Hepatocyte (in vitro differentiated cells): ENCODE data around the gene CDK15. TPM values are rescaled to one million over a fixed set of nuclear protein-coding genes. Genes with fewer than 3 reads are reported as not detected.
"Not testable (repeated sequence)": the region's sequence is repeated elsewhere in the genome, so short reads cannot be mapped to it uniquely, and the experiment has no call there.

ENCODE experiments used
- DNase-seq: peaks from one replicate; pipeline ENCODE4 v3.0.0-alpha.2; 2016; ENCODE audit warnings: low spot score
- H2AFZ ChIP-seq: fragments of 200-600 bp; sonication (generic); 2 replicates; pipeline ENCODE4 v1.6.0; 2016; ENCODE audit warnings: antibody characterized with exemption, mild to moderate bottlenecking
- H3K27ac ChIP-seq: fragments of 200-600 bp; sonication (generic); 2 replicates; pipeline ENCODE4 v1.5.1; 2016; ENCODE audit warnings: mild to moderate bottlenecking
- H3K27me3 ChIP-seq: fragments of 200-600 bp; sonication (generic); 2 replicates; pipeline ENCODE4 v1.6.1; 2016
- H3K36me3 ChIP-seq: fragments of 200-600 bp; sonication (generic); replicated peaks from 2 replicates; pipeline ENCODE4 v1.5.1; 2016; ENCODE audit warnings: low read depth; ENCODE audit not compliant: insufficient read depth
- H3K4me1 ChIP-seq: fragments of 200-600 bp; sonication (generic); 2 replicates; pipeline ENCODE4 v1.5.1; 2016; ENCODE audit warnings: mild to moderate bottlenecking, moderate library complexity; ENCODE audit not compliant: insufficient read depth
- H3K4me2 ChIP-seq: fragments of 200-600 bp; sonication (generic); 2 replicates; pipeline ENCODE4 v1.6.0; 2016
- H3K4me3 ChIP-seq: fragments of 200-600 bp; sonication (generic); 2 replicates; pipeline ENCODE4 v1.5.1; 2016; ENCODE audit warnings: mild to moderate bottlenecking
- H3K79me2 ChIP-seq: fragments of 200-600 bp; sonication (generic); 2 replicates; pipeline ENCODE4 v1.6.0; 2017; ENCODE audit warnings: mild to moderate bottlenecking
- H3K9me2 ChIP-seq: fragments of 200-600 bp; sonication (generic); replicated peaks from 2 replicates; pipeline ENCODE4 v1.6.0; 2017; ENCODE audit warnings: mild to moderate bottlenecking; ENCODE audit not compliant: insufficient read depth
- H3K9me3 ChIP-seq: fragments of 200-600 bp; sonication (generic); 2 replicates; pipeline ENCODE4 v1.5.1; 2016; ENCODE audit warnings: low read depth, mild to moderate bottlenecking
- H4K20me1 ChIP-seq: fragments of 200-600 bp; sonication (generic); 2 replicates; pipeline ENCODE4 v1.6.0; 2016; ENCODE audit warnings: mild to moderate bottlenecking; ENCODE audit not compliant: insufficient read depth, poor library complexity, severe bottlenecking
- CTCF ChIP-seq: fragments of 200-600 bp; sonication (generic); IDR thresholded peaks from 2 replicates; pipeline ENCODE4 v1.5.1; 2016; ENCODE audit warnings: antibody characterized with exemption, mild to moderate bottlenecking; ENCODE audit not compliant: poor library complexity
- EZH2 ChIP-seq: fragments of 200-600 bp; sonication (generic); IDR thresholded peaks from 2 replicates; pipeline ENCODE4 v1.6.1; 2016; ENCODE audit warnings: antibody characterized with exemption, mild to moderate bottlenecking, borderline replicate concordance
- EZH2phosphoT487 ChIP-seq: fragments of 200-600 bp; sonication (generic); IDR thresholded peaks from one replicate; pipeline ENCODE4 v1.6.1; 2018; ENCODE audit warnings: antibody characterized with exemption, mild to moderate bottlenecking, low read depth, moderate library complexity; ENCODE audit not compliant: unreplicated experiment, severe bottlenecking
- WGBS: methylation state at CpG from one replicate; pipeline ENCODE4 v1.1.6; 2016; ENCODE audit warnings: low lambda C conversion rate; ENCODE audit errors: missing lambda C conversion rate; 5-methylcytosine and 5-hydroxymethylcytosine counted together
- polyA plus RNA-seq: library from polyadenylated mRNA; unstranded; fragments of >200 nt; fragmentation: Nextera tagmentation; extraction: Ambion mirVana; gene quantifications from 2 replicates; pipeline ENCODE4 v1.2.1, GENCODE V29; 2016
- total RNA-seq: library from RNA; depleted of rRNA; stranded (reverse); fragments of >200 nt; gene quantifications from 2 replicates; pipeline ENCODE4 v1.2.3, GENCODE V29; 2014

The CDK15 gene
- total and polyA plus RNA-seq, 2 experiments from 2014 or later, result 0.17 to 4.0 TPM

- no peaks in the 10 kb centered on the region for H3K9me3 ChIP-seq
- H3K9me2 ChIP-seq, result no peaks in the 10 kb centered on the region
- no peak overlapping the region for H2AFZ ChIP-seq
- TF ChIP-seq CTCF (no peak), EZH2 (no peak), EZH2phosphoT487 (no peak)
- H3K27ac ChIP-seq, result no peak overlapping the region
- no peak for DNase-seq
- WGBS, result 92% methylated on average over 1 of the region's 1 CpG
- H4K20me1 ChIP-seq, result no peaks in the 10 kb centered on the region
- no peaks in the 10 kb centered on the region for H3K4me1 ChIP-seq
- H3K4me2 ChIP-seq, result no peak overlapping the region
- no peaks in the 10 kb centered on the region for H3K36me3 ChIP-seq
- H3K27me3 ChIP-seq, result no peaks in the 10 kb centered on the region
- no peak overlapping the region for H3K4me3 ChIP-seq
- no peaks in the 10 kb centered on the region for H3K79me2 ChIP-seq
Observed at GRCh38 chr2:201759567-201759966, 46.8 kb upstream of the CDK15 start.

DNA sequence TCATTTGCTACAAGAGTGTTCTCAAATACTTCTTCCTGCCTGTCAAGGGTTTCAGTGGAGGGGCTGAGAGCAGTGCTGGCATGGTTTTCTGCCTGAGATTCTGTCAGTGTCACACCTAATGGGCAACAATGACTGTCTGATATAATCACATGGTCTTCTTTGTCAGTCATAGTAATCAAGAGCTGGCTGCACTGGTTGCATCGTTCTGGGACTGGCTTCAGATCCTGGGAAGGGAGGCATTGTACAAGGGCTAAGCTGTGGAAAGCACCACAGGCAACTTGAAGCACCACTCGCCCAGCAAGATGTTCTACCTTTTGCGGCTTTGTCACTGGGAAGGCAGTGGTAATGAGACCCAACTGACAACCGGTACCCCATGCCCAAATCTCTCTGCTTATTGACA lies 45.2 kb upstream of the CDK15 start:
- H3K27ac ChIP-seq, result no peak overlapping the region
- H3K4me2 ChIP-seq, result no peak overlapping the region
- H3K27me3 ChIP-seq, result no peaks in the 10 kb centered on the region
- H3K79me2 ChIP-seq, result no peaks in the 10 kb centered on the region
- no peaks in the 10 kb centered on the region for H3K4me1 ChIP-seq
- H4K20me1 ChIP-seq, result no peaks in the 10 kb centered on the region
- no peaks in the 10 kb centered on the region for H3K36me3 ChIP-seq
- no peak overlapping the region for H3K4me3 ChIP-seq
- no peak overlapping the region for H2AFZ ChIP-seq
- H3K9me2 ChIP-seq, result no peaks in the 10 kb centered on the region
- H3K9me3 ChIP-seq, result no peaks in the 10 kb centered on the region
- WGBS, result 95% methylated on average over 4 of the region's 4 CpGs
- no peak for DNase-seq
- TF ChIP-seq CTCF (no peak), EZH2phosphoT487 (no peak), EZH2 (no peak)

DNA sequence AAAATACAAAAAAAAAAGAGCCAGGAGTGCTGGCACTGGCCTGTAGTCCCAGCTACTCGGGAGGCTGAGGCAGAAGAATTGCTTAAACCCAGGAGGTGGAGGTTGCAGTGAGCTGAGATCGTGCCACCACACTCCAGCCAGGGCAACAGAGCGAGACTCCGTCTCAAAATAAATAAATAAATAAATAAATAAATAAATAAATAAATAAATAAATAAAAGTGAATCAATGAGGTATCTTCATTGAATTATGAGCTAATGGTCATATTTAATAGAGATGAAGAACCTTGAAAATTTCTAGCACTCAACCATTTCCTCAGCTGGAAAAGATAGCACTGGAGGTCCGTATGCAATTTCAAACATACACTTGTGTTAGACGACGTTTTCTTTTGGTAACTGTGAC lies 41.9 kb upstream of the CDK15 start:
- H3K4me3 ChIP-seq, H4K20me1 ChIP-seq, H3K4me2 ChIP-seq, H3K27ac ChIP-seq, H3K9me2 ChIP-seq, DNase-seq, H3K36me3 ChIP-seq, H2AFZ ChIP-seq, H3K4me1 ChIP-seq, H3K9me3 ChIP-seq, H3K27me3 ChIP-seq: not testable (repeated sequence)
- WGBS, result 98% methylated on average over 7 of the region's 7 CpGs
- peaks cover 19% of the 10 kb centered on the region for H3K79me2 ChIP-seq

DNA sequence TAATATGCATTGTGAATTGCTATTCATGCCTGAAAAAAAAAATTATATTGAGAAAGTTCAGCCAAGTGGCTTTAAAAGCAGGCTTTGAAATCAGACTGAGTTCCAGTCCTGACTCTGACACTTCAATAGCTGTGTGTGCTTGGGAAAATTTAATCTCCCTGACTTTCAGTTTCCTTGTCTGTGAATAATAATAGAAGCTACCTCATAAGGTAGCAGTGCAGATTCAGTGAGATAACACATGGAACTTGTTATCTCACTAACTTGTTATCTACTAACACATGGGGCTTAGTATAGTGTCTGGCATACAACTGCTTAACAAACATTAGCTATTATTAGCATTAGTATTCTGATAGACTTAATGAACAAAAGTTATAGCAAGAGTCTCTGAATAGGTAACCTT lies 40.5 kb upstream of the CDK15 start:
- Histone ChIP-seq H3K4me3 (no peak overlapping the region), H3K9me3 (no peaks in the 10 kb centered on the region), H3K4me2 (no peak overlapping the region), H2AFZ (no peak overlapping the region), H3K9me2 (no peaks in the 10 kb centered on the region), H3K27me3 (no peaks in the 10 kb centered on the region), H3K4me1 (no peaks in the 10 kb centered on the region), H3K36me3 (no peaks in the 10 kb centered on the region), H3K27ac (no peak overlapping the region), H4K20me1 (no peaks in the 10 kb centered on the region), H3K79me2 (peaks cover 32% of the 10 kb centered on the region)
- TF ChIP-seq EZH2phosphoT487, result no peak
- TF ChIP-seq CTCF, result no peak
- TF ChIP-seq EZH2, result no peak
- DNase-seq, result no peak
